ENCODE measurements around the gene SKI.

DNA sequence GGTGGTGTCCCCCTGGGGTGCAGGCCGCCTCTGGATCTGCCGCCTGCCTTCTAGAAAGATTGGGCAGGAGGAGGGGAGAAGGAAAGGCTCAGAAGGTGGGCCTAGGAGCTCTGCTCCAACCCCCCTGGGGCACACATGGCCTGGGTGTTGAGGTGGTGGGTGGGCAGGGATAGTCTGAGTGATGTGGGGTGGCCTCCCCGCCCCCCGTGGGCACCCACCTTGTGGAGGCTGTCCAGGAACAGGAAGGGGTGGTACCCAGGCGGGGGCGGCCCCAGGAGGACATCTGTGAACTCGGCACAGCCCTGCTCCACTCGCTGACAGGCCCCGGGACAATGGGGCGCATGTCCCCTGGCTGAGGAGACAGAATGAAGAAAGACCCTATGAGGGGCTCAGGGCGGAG, 108.4 kb downstream of the SKI start:
- TF ChIP-seq, protein P1, sequence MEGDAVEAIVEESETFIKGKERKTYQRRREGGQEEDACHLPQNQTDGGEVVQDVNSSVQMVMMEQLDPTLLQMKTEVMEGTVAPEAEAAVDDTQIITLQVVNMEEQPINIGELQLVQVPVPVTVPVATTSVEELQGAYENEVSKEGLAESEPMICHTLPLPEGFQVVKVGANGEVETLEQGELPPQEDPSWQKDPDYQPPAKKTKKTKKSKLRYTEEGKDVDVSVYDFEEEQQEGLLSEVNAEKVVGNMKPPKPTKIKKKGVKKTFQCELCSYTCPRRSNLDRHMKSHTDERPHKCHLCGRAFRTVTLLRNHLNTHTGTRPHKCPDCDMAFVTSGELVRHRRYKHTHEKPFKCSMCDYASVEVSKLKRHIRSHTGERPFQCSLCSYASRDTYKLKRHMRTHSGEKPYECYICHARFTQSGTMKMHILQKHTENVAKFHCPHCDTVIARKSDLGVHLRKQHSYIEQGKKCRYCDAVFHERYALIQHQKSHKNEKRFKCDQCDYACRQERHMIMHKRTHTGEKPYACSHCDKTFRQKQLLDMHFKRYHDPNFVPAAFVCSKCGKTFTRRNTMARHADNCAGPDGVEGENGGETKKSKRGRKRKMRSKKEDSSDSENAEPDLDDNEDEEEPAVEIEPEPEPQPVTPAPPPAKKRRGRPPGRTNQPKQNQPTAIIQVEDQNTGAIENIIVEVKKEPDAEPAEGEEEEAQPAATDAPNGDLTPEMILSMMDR (IDR thresholded peaks at IDR 0.05) = no peak
- TF ChIP-seq POLR2A (IDR thresholded peaks at IDR 0.05) (no peak), POLR2AphosphoS5 (IDR thresholded peaks at IDR 0.05) (no peak)

Data from upper lobe of left lung (tissue), 4 donors.